HL-60 (cell line): Measurements from ENCODE around the gene NSFL1C.

ENCODE experiments used
- GABPA ChIP-seq: IDR thresholded peaks from 2 replicates; pipeline ENCODE4 v1.6.1; 2012; ENCODE audit warnings: low read depth
- POLR2AphosphoS5 ChIP-seq: IDR thresholded peaks from 2 replicates; pipeline ENCODE4 v1.6.1; 2012; ENCODE audit warnings: low read depth
- TF ChIP-seq, protein P1 (sequence below): IDR thresholded peaks from one replicate; pipeline ENCODE4 v1.5.1; 2011; ENCODE audit warnings: low read length, control low read depth, inconsistent platforms; ENCODE audit not compliant: insufficient read depth
- TF ChIP-seq, protein P2 (sequence below): IDR thresholded peaks from 2 replicates; pipeline ENCODE4 v1.6.1; 2012; ENCODE audit warnings: low read depth; ENCODE audit not compliant: insufficient replicate concordance

DNA sequence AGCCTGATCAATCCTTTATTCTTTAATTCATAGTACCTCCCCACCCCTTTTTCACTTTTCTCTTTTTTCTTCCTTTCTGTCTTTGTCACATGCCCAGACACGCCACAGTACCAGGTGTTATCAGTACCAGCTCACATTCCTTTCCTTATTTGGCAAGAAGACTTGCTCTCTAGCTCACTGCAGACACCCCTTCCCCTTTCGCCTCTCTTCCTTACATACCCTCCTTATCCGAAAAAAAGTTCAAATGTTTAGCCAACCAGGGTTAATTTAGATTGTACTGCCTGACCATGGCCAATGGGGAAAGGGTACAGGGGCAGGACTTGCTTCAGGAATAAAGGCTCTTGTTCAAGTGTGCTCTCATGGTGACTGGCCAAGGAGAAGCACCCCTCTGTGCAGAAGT, 33.8 kb upstream of the NSFL1C start:
- TF ChIP-seq, protein P1, sequence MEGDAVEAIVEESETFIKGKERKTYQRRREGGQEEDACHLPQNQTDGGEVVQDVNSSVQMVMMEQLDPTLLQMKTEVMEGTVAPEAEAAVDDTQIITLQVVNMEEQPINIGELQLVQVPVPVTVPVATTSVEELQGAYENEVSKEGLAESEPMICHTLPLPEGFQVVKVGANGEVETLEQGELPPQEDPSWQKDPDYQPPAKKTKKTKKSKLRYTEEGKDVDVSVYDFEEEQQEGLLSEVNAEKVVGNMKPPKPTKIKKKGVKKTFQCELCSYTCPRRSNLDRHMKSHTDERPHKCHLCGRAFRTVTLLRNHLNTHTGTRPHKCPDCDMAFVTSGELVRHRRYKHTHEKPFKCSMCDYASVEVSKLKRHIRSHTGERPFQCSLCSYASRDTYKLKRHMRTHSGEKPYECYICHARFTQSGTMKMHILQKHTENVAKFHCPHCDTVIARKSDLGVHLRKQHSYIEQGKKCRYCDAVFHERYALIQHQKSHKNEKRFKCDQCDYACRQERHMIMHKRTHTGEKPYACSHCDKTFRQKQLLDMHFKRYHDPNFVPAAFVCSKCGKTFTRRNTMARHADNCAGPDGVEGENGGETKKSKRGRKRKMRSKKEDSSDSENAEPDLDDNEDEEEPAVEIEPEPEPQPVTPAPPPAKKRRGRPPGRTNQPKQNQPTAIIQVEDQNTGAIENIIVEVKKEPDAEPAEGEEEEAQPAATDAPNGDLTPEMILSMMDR, result no peak
- TF ChIP-seq, protein P2, sequence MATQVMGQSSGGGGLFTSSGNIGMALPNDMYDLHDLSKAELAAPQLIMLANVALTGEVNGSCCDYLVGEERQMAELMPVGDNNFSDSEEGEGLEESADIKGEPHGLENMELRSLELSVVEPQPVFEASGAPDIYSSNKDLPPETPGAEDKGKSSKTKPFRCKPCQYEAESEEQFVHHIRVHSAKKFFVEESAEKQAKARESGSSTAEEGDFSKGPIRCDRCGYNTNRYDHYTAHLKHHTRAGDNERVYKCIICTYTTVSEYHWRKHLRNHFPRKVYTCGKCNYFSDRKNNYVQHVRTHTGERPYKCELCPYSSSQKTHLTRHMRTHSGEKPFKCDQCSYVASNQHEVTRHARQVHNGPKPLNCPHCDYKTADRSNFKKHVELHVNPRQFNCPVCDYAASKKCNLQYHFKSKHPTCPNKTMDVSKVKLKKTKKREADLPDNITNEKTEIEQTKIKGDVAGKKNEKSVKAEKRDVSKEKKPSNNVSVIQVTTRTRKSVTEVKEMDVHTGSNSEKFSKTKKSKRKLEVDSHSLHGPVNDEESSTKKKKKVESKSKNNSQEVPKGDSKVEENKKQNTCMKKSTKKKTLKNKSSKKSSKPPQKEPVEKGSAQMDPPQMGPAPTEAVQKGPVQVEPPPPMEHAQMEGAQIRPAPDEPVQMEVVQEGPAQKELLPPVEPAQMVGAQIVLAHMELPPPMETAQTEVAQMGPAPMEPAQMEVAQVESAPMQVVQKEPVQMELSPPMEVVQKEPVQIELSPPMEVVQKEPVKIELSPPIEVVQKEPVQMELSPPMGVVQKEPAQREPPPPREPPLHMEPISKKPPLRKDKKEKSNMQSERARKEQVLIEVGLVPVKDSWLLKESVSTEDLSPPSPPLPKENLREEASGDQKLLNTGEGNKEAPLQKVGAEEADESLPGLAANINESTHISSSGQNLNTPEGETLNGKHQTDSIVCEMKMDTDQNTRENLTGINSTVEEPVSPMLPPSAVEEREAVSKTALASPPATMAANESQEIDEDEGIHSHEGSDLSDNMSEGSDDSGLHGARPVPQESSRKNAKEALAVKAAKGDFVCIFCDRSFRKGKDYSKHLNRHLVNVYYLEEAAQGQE, result no peak
- TF ChIP-seq POLR2AphosphoS5 (no peak), GABPA (no peak)
